Hepatocyte (in vitro differentiated cells): ENCODE measurements around the gene MARCHF3.

Experiments used
- EZH2phosphoT487 ChIP-seq: fragments of 200-600 bp; sonication (generic); IDR thresholded peaks from one replicate; pipeline ENCODE4 v1.6.1; 2018; ENCODE audit warnings: antibody characterized with exemption, mild to moderate bottlenecking, low read depth, moderate library complexity; ENCODE audit not compliant: unreplicated experiment, severe bottlenecking
- TF ChIP-seq, protein P1 (sequence below): fragments of 200-600 bp; sonication (generic); IDR thresholded peaks from 2 replicates; pipeline ENCODE4 v1.5.1; 2016; ENCODE audit warnings: antibody characterized with exemption, mild to moderate bottlenecking; ENCODE audit not compliant: poor library complexity

- TF ChIP-seq, protein P1, sequence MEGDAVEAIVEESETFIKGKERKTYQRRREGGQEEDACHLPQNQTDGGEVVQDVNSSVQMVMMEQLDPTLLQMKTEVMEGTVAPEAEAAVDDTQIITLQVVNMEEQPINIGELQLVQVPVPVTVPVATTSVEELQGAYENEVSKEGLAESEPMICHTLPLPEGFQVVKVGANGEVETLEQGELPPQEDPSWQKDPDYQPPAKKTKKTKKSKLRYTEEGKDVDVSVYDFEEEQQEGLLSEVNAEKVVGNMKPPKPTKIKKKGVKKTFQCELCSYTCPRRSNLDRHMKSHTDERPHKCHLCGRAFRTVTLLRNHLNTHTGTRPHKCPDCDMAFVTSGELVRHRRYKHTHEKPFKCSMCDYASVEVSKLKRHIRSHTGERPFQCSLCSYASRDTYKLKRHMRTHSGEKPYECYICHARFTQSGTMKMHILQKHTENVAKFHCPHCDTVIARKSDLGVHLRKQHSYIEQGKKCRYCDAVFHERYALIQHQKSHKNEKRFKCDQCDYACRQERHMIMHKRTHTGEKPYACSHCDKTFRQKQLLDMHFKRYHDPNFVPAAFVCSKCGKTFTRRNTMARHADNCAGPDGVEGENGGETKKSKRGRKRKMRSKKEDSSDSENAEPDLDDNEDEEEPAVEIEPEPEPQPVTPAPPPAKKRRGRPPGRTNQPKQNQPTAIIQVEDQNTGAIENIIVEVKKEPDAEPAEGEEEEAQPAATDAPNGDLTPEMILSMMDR = no peak
- peak; percentile 97 for TF ChIP-seq EZH2phosphoT487
Measured at GRCh38 chr5:126875303-126875785, 155.0 kb downstream of the MARCHF3 start.
